Measurements from ENCODE around the gene NEK7.
"Not testable (repeated sequence)": the region's sequence is repeated elsewhere in the genome, so short reads cannot be mapped to it uniquely, and the experiment has no call there.

NEK7 gene

GRCh38 chr1:198156745-198157240 is at the start of gene NEK7:
TSS of gene NEK7 (plus strand) at chr1:198156998. CDS start at chr1:198232581, 75,583 bp downstream.
- DNase-seq: peak; percentile 65

GRCh38 chr1:198107091-198107501 is 49.7 kb upstream of the NEK7 start:
- DNase-seq: no peak

- DNase-seq: no peak
Measured at GRCh38 chr1:198108636-198109370, 48.0 kb upstream of the NEK7 start.

GRCh38 chr1:198109371-198109715 is 47.5 kb upstream of the NEK7 start:
- DNase-seq: no peak

GRCh38 chr1:198113342-198113750 is 43.5 kb upstream of the NEK7 start:
- DNase-seq: no peak

- DNase-seq: no peak
Measured at GRCh38 chr1:198116069-198116468, 40.7 kb upstream of the NEK7 start.

- no peak for DNase-seq
Measured at GRCh38 chr1:198116469-198116868, 40.3 kb upstream of the NEK7 start.

GRCh38 chr1:198117267-198117666 is 39.5 kb upstream of the NEK7 start:
- no peak for DNase-seq

GRCh38 chr1:198118134-198118533 is 38.7 kb upstream of the NEK7 start:
- no peak for DNase-seq

- DNase-seq: no peak
Measured at GRCh38 chr1:198119906-198120305, 36.9 kb upstream of the NEK7 start.

GRCh38 chr1:198121056-198121826 is 35.6 kb upstream of the NEK7 start:
- DNase-seq: no peak

GRCh38 chr1:198122693-198123092 is 34.1 kb upstream of the NEK7 start:
- no peak for DNase-seq

- DNase-seq: no peak
Measured at GRCh38 chr1:198123133-198123532, 33.7 kb upstream of the NEK7 start.

- DNase-seq: no peak
Measured at GRCh38 chr1:198124673-198125072, 32.1 kb upstream of the NEK7 start.

- no peak for DNase-seq
Measured at GRCh38 chr1:198125995-198126735, 30.6 kb upstream of the NEK7 start.

GRCh38 chr1:198128533-198128932 is 28.3 kb upstream of the NEK7 start:
- DNase-seq: no peak

GRCh38 chr1:198130053-198130452 is 26.7 kb upstream of the NEK7 start:
- not testable (repeated sequence) for DNase-seq

GRCh38 chr1:198132060-198132781 is 24.6 kb upstream of the NEK7 start:
- no peak for DNase-seq

- DNase-seq: no peak
Measured at GRCh38 chr1:198134252-198134651, 22.5 kb upstream of the NEK7 start.

- DNase-seq: no peak
Measured at GRCh38 chr1:198135366-198135765, 21.4 kb upstream of the NEK7 start.

GRCh38 chr1:198141668-198142351 is 15.0 kb upstream of the NEK7 start:
- DNase-seq: no peak

- DNase-seq: no peak
Measured at GRCh38 chr1:198143797-198144196, 13.0 kb upstream of the NEK7 start.

Data from NCI-H1092 (cell line).